ENCODE results near the gene HOXA13.

The HOXA13 gene

DNA sequence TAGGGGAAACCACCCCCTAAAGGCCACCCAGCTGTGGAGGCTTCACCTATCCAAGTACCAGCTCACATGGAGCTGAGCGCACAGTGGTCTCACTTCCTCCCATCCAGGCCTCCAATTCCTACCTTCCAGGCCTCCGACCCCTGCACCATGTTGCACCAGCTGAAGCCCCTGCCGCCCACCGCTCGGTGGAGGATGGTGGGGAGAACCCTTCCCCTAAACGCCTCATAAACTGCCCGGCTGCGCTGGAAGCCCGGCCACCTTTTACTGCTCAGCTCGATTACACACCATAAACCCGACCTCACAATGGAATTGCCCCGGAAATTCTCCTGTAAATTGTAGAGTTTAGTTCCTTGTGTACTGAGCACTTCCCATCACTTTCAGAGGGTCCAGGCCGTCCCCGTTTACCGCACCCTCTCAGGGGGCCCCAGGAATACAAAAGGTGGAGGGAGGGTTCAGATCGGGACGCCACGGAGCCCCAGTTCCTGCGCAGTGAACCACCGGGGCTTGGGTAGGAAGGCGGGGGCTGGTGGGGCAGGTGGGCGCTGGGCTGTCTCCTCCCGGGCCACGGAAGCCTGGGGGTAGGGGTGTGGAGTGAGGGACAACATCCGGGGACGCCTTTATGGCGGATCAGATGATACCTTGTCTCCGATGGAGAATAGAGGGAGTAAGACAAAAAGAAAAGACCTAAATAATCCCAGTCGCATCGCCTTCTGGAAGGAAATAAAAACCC, 42.0 kb downstream of the HOXA13 start:
- DNase-seq = no peak

GRCh38 chr7:27156916-27157701, 42.8 kb downstream of the HOXA13 start:
- no peak for DNase-seq

DNA sequence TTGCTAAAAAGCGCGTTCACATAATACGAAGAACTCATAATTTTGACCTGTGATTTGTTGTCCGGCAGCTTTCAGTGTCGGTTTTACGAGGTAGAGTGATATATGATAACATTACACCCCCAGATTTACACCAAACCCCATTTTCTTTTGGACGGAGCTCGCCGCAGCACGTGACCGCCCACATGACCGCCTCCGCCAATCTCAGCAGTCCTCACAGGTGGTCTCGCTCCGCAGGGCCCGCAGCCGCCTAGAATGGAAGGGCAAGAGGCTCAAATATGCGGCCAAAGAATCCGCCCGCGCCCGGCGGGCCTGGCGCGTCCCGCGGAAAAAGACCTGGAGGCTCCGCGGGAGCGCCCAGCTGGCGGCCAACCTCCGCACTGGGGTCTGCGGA, 43.4 kb downstream of the HOXA13 start, which contains the start of gene HOXA7:
TSS of gene HOXA7 (minus strand) at position 168 of the 391 bp plus-strand sequence. CDS start at position 38, 130 bp downstream.
- peak; percentile 87 for DNase-seq

GRCh38 chr7:27155816-27156507, 43.9 kb downstream of the HOXA13 start:
- peak; percentile 78 for DNase-seq

DNA sequence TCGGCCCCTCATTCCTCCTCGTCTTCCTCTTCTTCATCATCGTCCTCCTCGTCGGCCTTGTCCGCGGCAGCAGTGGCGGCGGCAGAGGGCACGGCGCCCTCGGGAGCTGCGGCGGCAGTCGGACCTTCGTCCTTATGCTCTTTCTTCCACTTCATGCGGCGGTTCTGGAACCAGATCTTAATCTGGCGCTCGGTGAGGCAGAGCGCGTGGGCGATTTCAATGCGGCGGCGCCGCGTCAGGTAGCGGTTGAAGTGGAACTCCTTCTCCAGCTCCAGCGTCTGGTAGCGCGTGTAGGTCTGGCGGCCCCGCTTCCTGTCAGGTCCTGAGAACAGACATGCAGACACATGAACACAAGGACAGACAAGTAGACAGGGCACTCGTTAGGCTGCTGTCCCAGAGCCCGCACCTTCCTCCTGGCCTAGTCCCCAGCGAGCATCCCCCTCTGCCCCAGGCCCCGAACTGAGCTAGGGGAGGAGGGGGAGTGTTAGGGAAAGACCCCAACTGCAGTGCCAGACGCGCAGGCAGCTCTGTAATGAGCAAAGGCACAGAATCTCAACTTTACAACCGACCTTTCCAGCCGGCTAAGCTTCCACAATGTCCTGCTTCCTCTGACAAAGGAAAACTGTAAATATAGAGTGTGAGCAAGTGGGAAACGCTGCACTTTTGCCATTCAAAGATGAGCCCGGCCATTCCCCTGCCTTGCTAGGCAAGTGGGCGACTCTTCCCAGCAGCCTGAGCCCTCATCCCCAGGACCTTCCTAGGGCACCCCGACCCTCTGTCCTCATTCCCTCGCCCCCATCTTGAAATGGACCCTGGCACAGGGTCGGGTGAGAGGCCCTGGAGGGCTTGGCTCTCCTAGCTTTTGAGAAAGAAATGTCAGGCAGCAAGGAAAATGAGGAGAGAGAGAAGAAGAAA, 44.7 kb downstream of the HOXA13 start:
- peak; percentile 71 for DNase-seq

- DNase-seq = no peak
Measured at GRCh38 chr7:27154369-27154768, 45.5 kb downstream of the HOXA13 start.

DNA sequence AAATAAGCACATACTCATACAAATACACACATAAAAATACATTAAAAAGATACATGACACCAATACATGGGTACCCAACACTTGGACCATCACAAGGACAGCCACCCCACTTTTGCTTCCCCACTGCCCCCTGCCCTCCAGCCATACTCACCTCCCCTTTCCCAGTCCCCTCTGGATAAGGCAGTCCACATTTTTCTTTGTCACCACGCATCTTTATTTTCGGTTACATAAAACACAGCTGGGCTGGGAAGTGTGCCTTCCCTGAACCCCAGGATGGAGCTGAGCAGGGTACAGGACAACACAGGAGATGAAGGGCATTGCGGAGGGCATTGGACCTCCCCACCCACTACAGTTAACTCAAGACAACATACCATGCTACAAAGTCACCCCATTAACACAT, 46.4 kb downstream of the HOXA13 start:
- DNase-seq = no peak

GRCh38 chr7:27152816-27153442, 47.0 kb downstream of the HOXA13 start:
- no peak for DNase-seq

- DNase-seq = peak; percentile 79
Measured at GRCh38 chr7:27151931-27152815, 47.7 kb downstream of the HOXA13 start, which contains the start of gene HOXA3. Gene HOXA3 (minus strand): TSS chr7:27152583. CDS start chr7:27110640, 41,943 bp downstream.

GRCh38 chr7:27151341-27151930, 48.5 kb downstream of the HOXA13 start:
- DNase-seq = no peak

DNA sequence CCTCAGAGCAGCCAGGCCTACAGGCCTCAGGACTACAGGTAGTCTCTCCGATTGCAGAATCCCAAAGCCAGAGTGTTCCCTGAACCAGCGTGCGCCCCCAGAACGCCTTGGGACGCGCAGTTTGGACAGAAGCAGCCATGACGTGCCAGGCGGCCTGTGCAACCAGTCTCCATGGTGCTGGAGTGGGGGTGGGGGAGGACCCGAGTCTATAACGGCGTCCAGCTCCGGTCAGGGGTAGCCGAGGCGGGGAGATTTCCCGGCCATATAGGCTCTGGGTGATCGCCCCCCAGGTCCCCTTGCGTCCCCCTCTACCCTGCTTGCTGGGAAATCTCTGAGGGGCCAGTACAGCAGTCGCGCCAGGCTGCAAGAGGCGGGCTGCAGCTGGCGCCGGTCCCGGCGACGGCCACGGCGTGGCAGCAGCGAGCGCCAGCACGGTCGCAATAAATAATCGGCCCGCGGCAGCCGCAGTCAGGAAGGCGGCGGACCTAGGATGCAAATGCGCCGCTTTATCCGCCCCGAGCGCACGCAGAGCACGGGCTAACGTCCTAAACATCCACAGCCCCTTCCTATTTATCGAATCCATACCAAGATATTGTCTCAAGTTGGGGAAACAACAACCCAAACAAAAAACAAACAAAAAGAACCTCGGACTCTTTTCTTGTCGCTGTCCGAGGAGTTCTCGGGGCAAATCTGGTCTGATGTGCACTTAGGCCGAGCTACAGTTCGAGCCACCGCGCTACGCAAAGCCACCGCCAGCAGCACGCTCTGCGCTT, 49.1 kb downstream of the HOXA13 start:
- peak; percentile 93 for DNase-seq

GRCh38 chr7:27149842-27150567, 49.9 kb downstream of the HOXA13 start:
- DNase-seq = no peak

DNA sequence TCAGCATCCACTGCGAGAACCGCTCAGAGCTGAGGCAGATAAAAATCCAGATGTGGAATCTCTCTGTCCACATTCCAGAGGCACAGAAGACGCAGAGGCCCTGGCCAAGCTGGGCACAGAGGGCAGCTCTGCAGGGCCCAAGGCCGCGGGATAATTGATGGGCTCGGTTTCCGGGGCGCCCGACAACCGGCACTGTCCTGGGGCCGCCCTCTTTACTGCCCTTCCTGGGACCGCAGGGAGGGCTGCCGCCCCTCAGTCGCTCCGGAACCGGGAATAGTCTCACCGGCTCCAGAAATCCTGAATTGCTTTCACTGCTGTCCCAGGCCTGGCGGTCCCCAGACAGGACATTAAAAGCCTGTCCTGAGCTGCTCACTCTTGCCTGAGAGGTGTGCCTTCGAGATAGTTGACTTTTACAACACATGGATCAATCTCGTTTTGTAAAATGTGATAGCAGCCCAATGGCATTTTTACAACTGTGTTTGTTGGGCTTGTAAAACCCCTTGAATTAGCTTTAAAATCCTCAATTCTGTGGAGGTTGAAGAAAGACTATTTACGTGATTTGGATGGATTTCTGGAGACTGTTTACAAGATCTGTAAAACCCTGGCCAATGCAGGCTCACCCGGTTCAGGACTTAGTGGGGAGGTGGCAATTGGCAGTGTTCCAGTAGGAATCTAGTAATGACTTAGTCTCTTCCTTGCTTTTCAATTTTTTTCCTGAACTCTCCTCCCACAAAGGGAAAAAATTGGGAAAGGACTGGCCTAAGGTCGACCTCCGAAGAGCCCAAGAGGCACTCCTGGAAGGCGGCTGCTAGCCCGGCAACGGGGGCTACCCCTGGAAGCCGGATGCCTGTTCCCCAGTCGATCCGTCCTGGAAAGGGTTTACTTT, 50.9 kb downstream of the HOXA13 start:
- no peak for DNase-seq

GRCh38 chr7:27148031-27148755, 51.7 kb downstream of the HOXA13 start:
- peak; percentile 64 for DNase-seq

- DNase-seq = peak; percentile 60
Measured at GRCh38 chr7:27147199-27148030, 52.5 kb downstream of the HOXA13 start, which contains the start of gene HOXA6. Gene HOXA6 (minus strand): TSS chr7:27147774. CDS start chr7:27147749, 25 bp downstream.

Data from hematopoietic multipotent progenitor cell treated with erythropoietin and hydrocortisone succinate and interleukin-3 and kit ligand, for 4 days (in vitro differentiated cells).